ENCODE measurements around the gene CMTR1.

- TF ChIP-seq, protein P1, sequence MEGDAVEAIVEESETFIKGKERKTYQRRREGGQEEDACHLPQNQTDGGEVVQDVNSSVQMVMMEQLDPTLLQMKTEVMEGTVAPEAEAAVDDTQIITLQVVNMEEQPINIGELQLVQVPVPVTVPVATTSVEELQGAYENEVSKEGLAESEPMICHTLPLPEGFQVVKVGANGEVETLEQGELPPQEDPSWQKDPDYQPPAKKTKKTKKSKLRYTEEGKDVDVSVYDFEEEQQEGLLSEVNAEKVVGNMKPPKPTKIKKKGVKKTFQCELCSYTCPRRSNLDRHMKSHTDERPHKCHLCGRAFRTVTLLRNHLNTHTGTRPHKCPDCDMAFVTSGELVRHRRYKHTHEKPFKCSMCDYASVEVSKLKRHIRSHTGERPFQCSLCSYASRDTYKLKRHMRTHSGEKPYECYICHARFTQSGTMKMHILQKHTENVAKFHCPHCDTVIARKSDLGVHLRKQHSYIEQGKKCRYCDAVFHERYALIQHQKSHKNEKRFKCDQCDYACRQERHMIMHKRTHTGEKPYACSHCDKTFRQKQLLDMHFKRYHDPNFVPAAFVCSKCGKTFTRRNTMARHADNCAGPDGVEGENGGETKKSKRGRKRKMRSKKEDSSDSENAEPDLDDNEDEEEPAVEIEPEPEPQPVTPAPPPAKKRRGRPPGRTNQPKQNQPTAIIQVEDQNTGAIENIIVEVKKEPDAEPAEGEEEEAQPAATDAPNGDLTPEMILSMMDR (IDR thresholded peaks at IDR 0.05 in 2 of 3, conservative IDR thresholded peaks at IDR 0.05 in 1 of 3; ENCODE audit: borderline replicate concordance in 1 of 3, insufficient read depth in 1 of 3, low read depth in 2 of 3, low read length in 2 of 3) = no peak
- TF ChIP-seq POLR2A (IDR thresholded peaks at IDR 0.05; ENCODE audit: borderline replicate concordance, extremely low read depth, insufficient read depth, insufficient read length) (no peak), EZH2 (IDR thresholded peaks at IDR 0.05) (no peak), SIN3A (IDR thresholded peaks at IDR 0.05; ENCODE audit: low read depth) (no peak), SRF (IDR thresholded peaks at IDR 0.05; ENCODE audit: low read depth) (no peak)
These were observed 40.5 kb downstream of the CMTR1 start for GRCh38 chr6:37473364-37474095.

Measured in HCT116 (cell line).